ENCODE measurements around the gene IQCF2.
"Not testable (repeated sequence)": the region's sequence is repeated elsewhere in the genome, so short reads cannot be mapped to it uniquely, and the experiment has no call there.

Gene IQCF2

DNA sequence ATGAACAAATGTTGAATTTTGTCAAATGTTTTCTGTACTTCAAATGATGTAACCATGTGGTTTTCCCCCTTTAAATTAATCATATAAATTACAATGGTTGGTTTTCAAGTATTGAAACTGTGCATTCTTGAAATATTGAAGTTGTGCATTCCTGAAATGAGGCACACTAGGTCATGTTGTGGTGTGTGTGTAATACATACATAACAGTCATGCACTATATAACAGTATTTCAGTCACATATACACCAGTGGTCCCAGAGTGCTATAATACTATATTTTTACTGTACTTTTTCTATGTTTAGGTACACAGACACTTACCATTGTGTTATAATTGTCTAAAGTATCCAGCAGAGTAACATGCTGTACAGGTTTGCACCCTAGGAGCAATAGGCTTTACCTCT lies 25.0 kb downstream of the IQCF2 start:
- no peak for DNase-seq

DNA sequence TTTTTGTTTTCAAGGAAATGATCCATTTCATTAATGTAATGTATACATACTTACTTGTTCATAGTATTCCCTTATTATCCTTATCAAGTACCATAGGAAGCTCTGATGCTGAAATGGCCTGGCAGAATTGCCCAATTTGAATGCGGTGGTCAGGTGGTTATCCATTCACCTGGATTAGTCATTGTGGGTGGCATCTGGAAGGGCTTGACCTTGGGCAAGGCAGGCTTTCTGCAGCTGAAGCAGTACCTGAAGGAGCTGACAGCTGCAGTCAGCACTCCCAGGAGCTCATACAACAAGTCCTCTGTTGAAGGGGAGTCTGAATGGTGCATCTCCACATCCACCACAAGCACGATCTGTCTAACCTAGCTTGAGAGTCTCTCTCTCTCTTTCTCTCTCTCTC lies 26.2 kb downstream of the IQCF2 start:
- no peak for DNase-seq

DNA sequence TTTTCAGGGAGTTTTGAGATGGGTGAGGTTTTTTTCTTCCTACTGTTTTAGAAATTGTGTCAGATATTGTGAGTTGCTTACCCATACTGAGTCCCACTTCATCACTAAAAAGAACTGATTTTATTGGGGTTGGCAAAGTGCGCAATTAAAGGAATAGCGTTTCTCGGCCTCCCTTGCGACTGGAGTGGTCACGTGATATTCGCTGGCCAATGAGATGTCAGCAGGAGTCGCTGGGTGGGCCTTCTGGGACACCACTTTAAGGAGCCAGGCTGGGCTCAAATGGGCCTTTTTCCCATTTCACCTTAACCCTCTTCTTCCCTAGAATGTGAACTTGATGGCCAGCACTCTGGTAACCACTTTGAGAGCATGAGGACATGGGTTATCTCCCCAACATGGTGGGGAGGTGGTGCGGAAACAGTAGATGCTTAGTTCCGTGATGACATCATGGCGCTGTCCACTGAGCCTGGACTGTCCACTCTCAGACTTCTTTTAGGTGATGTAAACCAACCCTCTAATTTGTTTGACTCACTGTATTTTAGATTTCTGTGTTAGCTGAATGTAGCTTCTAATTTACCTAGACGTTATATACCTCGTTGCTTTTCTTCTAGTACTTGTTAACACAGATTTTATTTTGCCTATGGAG lies 27.2 kb downstream of the IQCF2 start:
- DNase-seq: no peak

DNA sequence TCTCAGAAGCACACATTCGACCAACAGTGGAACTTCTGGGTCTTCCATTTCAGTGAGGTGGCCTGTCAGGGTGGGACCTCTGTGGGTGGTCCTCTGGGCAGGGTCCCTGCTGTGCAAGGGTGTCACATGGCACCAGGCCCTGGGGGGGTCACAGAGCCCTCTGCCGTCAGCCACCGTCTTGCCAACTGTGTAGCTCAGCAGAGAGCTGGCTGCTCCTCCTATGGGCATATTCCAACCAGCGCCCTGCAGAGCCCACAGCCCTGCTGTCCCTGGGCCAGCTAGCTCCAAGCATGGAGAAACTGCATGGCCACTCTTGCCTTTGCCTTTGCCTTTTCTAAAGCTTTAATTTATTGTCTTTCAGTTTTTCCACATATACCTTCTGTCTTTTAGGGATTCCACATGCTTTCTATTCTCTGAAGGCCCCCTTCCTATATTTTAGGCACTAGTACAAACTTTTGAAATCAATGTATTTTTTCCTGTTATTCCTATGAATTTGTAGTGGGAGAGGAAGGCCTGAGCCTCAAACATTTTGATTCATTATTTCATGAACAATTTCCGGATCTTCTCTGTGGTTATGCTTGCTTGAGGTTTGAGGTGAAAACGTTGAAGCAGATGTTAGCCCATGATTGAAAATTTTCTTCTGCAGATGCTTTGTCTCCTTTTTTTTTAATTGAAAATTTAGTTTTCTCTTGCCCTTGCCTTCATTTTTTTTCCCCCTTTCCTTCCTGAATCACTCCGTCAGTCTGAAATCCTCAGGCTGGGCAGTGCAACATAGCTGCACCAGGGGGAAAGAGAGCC lies 30.0 kb downstream of the IQCF2 start:
- no peak for DNase-seq

DNA sequence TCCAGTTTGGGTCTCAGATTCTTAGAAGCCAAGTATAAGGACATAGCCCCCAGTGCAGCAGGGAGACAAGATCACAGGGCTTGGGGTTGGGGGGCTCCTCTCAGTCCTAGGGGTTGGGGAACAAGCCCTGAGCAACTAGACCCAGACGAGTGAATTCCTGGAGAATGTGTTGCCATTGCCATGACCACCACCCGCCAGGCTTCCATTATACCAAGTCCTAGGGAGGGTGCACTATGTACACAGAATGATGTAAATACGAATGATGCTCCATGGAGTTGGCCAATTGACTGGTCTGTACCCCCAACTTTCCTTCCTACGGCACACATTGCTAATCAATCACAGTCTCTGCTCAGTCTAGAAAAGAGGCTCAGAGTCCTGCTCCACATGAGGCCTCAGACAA lies 33.0 kb downstream of the IQCF2 start:
- DNase-seq: no peak

DNA sequence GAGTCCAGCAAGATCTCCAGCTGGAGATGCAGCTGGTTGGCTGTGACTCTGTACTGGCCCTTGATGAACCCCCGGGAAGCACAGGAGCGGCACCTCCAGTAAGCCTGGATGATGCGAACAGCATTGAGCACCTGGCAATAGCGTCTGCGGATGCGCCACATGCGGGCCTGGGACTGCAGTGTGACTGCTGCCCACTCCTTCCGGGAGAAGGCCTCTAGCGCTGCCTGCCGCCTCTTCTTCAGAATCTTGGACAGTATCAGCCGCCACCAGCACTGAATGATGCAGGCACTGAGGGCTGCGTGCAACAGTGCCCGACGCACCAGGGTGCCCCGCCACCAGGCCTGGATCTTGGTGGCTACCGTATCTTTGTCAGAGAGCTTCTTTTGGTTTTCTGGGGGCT lies 33.5 kb downstream of the IQCF2 start:
- DNase-seq: no peak

DNA sequence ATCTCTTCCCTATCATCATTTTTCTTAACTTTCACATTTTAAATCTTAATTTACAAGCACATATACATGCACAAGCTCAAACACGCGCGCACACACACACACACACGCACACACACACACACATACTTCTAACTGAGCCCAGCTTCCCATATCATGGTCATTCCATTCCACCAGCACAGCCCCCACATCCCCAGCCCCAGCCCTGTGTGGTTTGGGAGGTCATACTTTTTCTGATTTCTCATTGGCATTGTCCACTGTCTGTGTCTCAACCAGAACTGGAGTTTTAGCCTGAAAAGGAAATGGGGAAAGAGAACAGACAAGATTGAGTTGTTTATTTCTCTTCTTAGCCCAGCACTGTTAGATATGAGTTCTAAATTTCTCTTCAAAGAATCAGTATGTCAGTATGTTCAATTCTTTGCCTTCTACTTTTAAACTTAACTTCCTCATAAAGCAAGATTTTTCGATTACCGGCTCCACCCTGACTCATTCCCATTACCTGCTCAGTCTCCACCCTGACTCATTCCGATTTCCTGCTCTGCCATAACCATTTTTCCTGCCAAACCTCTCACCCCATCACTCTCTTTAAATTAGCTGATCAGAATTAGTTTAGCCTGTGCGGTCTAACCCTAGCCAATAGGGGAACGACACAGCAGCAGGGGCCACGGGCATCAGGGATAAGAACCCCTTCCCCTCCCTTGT lies 35.3 kb downstream of the IQCF2 start:
- DNase-seq: no peak

DNA sequence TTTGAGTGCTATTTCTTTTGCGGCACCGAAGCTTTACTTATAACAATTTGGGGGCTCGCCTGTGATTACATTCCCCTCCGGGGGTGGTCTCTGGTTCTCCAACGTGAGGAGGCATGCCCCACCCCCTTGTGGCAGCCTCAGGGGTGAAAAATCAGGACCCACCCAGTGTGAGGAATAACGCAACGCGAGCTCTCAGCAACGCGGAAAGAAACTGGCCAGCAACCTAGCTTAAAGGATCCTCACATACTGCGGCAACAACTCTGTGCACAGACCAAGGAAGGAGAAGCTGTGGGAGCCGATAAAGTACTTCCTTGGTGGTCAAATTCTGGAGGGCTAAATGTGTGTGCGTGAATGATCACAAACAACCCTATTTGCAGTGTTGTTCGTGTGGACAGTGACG lies 36.0 kb downstream of the IQCF2 start:
- DNase-seq: no peak

DNA sequence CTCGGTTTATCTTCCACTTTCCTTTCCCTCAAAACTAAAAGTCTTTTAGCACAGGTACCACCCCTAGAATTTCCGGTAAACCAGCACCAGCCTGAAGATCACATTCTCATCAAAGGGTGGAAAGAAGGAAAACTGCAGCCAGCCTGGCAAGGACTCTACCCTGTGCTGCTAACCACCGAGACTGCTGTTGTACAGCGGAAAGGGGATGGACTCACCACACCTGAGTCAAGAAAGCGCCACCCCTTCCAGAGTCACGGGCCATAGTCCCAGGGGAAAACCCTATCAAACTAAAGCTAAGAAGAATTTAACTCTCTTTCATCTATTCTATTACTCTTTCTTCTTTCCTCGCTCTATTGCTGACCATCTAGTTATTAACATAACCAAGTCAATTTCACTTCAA lies 38.6 kb downstream of the IQCF2 start:
- not testable (repeated sequence) for DNase-seq

DNA sequence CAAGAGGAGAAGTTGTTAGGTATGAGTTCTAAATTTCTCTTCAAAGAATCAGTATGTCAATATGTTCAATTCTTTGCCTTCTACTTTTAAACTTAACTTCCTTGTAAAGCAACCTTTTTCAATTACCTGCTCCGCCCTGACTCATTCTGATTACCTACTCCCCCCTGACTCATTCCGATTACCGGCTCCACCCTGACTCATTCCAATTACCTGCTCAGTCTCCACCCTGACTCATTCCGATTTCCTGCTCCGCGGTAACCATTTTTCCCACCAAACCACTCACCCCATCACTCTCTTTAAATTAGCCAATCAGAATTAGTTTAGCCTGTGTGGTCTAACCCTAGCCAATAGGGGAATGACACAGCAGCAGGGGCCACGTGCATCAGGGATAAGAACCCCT lies 40.9 kb downstream of the IQCF2 start:
- DNase-seq: not testable (repeated sequence)

DNA sequence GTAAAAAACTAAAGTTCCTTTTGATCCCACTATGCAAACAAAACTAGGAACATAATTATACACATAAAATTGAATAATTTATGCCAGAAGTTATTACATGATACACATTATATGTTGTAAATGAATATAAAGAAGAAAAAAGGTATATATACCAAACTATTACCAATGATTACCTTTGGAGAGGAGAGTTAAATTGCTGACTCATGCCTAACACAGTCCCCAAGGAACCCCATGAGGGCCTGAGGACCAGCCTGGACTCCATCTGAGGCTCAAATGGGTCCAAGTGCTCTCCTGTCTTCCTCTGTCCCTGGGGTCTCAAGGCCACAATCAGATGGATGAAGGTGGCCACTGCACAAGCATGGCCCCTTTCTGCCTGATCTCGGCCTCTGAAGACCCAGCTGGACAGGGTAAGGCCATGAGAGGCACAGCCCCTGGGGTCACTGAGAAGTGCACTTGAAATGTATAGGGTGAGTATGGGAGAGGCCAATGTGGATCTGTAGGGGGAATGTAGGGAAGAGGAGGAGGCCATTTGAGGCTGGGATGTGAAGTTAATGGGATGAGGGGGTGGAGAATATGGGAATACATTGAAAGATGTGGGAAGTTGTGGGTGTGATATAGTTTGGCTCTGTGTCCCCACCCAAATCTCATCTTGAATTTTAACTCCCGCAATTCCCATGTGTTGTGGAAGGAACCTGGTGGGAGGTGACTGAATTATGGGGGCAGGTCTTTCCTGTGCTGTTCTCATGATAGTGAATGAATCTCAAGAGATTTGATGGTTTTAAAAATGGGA lies 42.8 kb downstream of the IQCF2 start:
- DNase-seq: no peak

DNA sequence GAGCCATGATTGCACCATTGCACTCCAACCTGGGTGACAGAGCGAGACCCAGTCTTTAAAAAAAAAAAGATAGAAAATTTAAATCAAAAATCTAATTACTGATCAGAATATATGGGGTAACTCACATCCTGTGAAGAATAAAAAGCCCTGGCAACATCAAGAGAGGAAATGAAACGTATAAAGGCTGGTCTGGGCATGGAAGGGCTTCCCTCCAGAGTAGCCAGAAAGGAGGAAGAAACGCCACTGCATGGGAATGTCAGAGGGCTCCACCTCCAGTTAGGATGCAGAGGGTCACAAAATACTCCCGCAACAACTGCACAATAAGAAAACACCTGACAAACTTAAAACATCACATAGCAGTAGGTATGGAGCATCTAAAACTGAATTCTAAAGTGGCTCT lies 46.6 kb downstream of the IQCF2 start:
- DNase-seq: no peak

Data from GDM1 (cell line).